ENCODE data around the gene LRIG3. TPM values are rescaled to one million over a fixed set of nuclear protein-coding genes. Genes with fewer than 3 reads are reported as not detected.
A peak's percentile ranks its signal among the peaks of the same experiment; 100 is the strongest.

The LRIG3 gene
- total and polyA plus RNA-seq, 2 donors (not counting 1 experiment from before 2014, with no cell fraction given), result 37.1 to 118 TPM

DNA sequence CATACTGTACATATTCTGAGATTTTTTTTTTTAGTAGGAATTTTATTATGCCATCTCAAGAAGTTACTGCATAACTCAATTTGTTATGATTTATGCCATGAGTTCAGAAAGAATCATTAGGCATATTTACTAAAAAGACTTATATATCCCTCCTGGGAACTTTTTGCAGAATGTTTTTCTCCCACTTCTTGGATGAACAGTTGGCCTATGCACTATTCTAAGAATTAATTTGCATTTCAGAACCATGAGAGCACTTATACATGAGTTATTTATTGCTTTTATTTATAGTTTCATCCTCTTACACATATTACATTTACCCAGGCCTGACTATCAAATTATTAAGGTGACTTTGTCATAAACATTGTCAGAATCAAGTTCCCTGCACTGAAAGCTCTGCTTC lies 6.3 kb upstream of the LRIG3 start:
- H3K27ac ChIP-seq (ENCODE audit: insufficient read depth, low read length), result no peak overlapping the region
- H3K9ac ChIP-seq (ENCODE audit: insufficient read depth, low read length), result no peak overlapping the region
- H4K20me1 ChIP-seq (ENCODE audit: control insufficient read depth, extremely low read depth, insufficient read depth, low read length), result no peaks in the 10 kb centered on the region
- no peak overlapping the region for H2AFZ ChIP-seq (ENCODE audit: low read length)
- no peak overlapping the region for H3K4me3 ChIP-seq (replicated peaks in 1 of 4; ENCODE audit: control extremely low read depth in 1 of 4, insufficient read depth in 1 of 4, low read depth in 3 of 4, low read length in 4 of 4)
- no peaks in the 10 kb centered on the region for H3K27me3 ChIP-seq (ENCODE audit: control insufficient read depth, insufficient read depth, low read length)
- H3K9me3 ChIP-seq (ENCODE audit: control insufficient read depth, insufficient read depth, low read depth, low read length), result no peaks in the 10 kb centered on the region
- H3K4me1 ChIP-seq (ENCODE audit: control insufficient read depth, extremely low read depth, insufficient read depth, low read length), result no peaks in the 10 kb centered on the region
- H3K79me2 ChIP-seq (ENCODE audit: control insufficient read depth, insufficient read depth, low read length), result no peaks in the 10 kb centered on the region
- no peak for DNase-seq (ENCODE audit: low read depth in 2 of 2)
- no peaks in the 10 kb centered on the region for H3K36me3 ChIP-seq (ENCODE audit: control insufficient read depth, insufficient read depth, low read length)
- no peak overlapping the region for H3K4me2 ChIP-seq (ENCODE audit: extremely low read depth, insufficient read depth, low read length)
- TF ChIP-seq CTCF (conservative IDR thresholded peaks at IDR 0.05 in 1 of 2, IDR thresholded peaks at IDR 0.05 in 1 of 2; ENCODE audit: low read depth in 1 of 2, low read length in 2 of 2) (no peak), EZH2 (IDR thresholded peaks at IDR 0.05; ENCODE audit: low read length, missing control alignments) (no peak)

- Histone ChIP-seq H3K4me2 (ENCODE audit: extremely low read depth, insufficient read depth, low read length) (no peak overlapping the region), H2AFZ (ENCODE audit: low read length) (no peak overlapping the region), H3K36me3 (ENCODE audit: control insufficient read depth, insufficient read depth, low read length) (no peaks in the 10 kb centered on the region), H3K79me2 (ENCODE audit: control insufficient read depth, insufficient read depth, low read length) (no peaks in the 10 kb centered on the region), H4K20me1 (ENCODE audit: control insufficient read depth, extremely low read depth, insufficient read depth, low read length) (no peaks in the 10 kb centered on the region), H3K4me1 (ENCODE audit: control insufficient read depth, extremely low read depth, insufficient read depth, low read length) (no peaks in the 10 kb centered on the region), H3K9me3 (ENCODE audit: control insufficient read depth, insufficient read depth, low read depth, low read length) (no peaks in the 10 kb centered on the region), H3K4me3 (replicated peaks in 1 of 4; ENCODE audit: control extremely low read depth in 1 of 4, insufficient read depth in 1 of 4, low read depth in 3 of 4, low read length in 4 of 4) (no peak overlapping the region), H3K27me3 (ENCODE audit: control insufficient read depth, insufficient read depth, low read length) (no peaks in the 10 kb centered on the region), H3K9ac (ENCODE audit: insufficient read depth, low read length) (no peak overlapping the region), H3K27ac (ENCODE audit: insufficient read depth, low read length) (no peak overlapping the region)
- TF ChIP-seq EZH2 (IDR thresholded peaks at IDR 0.05; ENCODE audit: low read length, missing control alignments) (no peak), CTCF (conservative IDR thresholded peaks at IDR 0.05 in 1 of 2, IDR thresholded peaks at IDR 0.05 in 1 of 2; ENCODE audit: low read depth in 1 of 2, low read length in 2 of 2) (no peak)
- DNase-seq (ENCODE audit: low read depth in 2 of 2), result no peak
These were observed 5.4 kb upstream of the LRIG3 start for GRCh38 chr12:58925751-58926150.

GRCh38 chr12:58925111-58925611 lies 4.9 kb upstream of the LRIG3 start:
- H3K4me2 ChIP-seq (ENCODE audit: extremely low read depth, insufficient read depth, low read length), result no peak overlapping the region
- peak in 1 of 2 donors; percentile 80 for DNase-seq (ENCODE audit: low read depth in 2 of 2)

More at GRCh38 chr12:58925111-58925611, 4.9 kb upstream of the LRIG3 start:
- no peak for TF ChIP-seq CTCF (conservative IDR thresholded peaks at IDR 0.05 in 1 of 2, IDR thresholded peaks at IDR 0.05 in 1 of 2; ENCODE audit: low read depth in 1 of 2, low read length in 2 of 2)
- no peak for TF ChIP-seq EZH2 (IDR thresholded peaks at IDR 0.05; ENCODE audit: low read length, missing control alignments)
- Histone ChIP-seq H3K9me3 (ENCODE audit: control insufficient read depth, insufficient read depth, low read depth, low read length) (no peaks in the 10 kb centered on the region), H3K9ac (ENCODE audit: insufficient read depth, low read length) (no peak overlapping the region), H3K27ac (ENCODE audit: insufficient read depth, low read length) (no peak overlapping the region), H3K4me1 (ENCODE audit: control insufficient read depth, extremely low read depth, insufficient read depth, low read length) (no peaks in the 10 kb centered on the region), H3K79me2 (ENCODE audit: control insufficient read depth, insufficient read depth, low read length) (no peaks in the 10 kb centered on the region), H3K36me3 (ENCODE audit: control insufficient read depth, insufficient read depth, low read length) (no peaks in the 10 kb centered on the region), H4K20me1 (ENCODE audit: control insufficient read depth, extremely low read depth, insufficient read depth, low read length) (no peaks in the 10 kb centered on the region), H3K27me3 (ENCODE audit: control insufficient read depth, insufficient read depth, low read length) (no peaks in the 10 kb centered on the region), H2AFZ (ENCODE audit: low read length) (no peak overlapping the region), H3K4me3 (replicated peaks in 1 of 4; ENCODE audit: control extremely low read depth in 1 of 4, insufficient read depth in 1 of 4, low read depth in 3 of 4, low read length in 4 of 4) (no peak overlapping the region)
